ENCODE measurements around the gene SNX32. TPM values are rescaled to one million over a fixed set of nuclear protein-coding genes. Genes with fewer than 3 reads are reported as not detected.

Gene SNX32
- total and polyA plus RNA-seq, 2 of the 13 experiments (the other 11 are each of a cell fraction or from before 2014, with no cell fraction given) = 0.09 to 0.34 TPM

DNA sequence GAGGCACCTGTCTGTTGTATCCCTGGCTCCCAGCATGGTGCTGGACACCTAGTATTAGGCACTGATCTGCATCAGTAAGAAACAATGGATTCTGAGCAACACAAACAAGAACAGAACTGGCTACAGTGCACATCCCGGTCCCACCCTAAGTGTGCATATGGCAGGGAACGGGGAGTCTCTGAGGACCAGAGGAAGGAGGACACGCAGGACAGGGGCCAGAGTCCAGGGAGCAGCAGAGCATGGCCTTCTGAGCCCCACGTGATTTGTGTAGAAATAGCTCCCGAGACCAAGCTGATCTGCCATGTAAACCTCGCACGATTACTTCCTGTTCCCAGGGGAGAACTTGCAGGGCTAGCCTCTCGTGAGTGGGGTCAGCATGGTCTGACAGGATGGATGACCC lies 12.7 kb upstream of the SNX32 start (continued):
- no peak for TF ChIP-seq CAMTA2 (CRISPR knock-in tag; IDR thresholded peaks at IDR 0.05; ENCODE audit: borderline replicate concordance)
- no peak for TF ChIP-seq BRF2 (CRISPR knock-in tag; IDR thresholded peaks at IDR 0.05)
- no peak for TF ChIP-seq ARNT2 (CRISPR knock-in tag; IDR thresholded peaks at IDR 0.05; ENCODE audit: low read depth)
- TF ChIP-seq, protein P1, sequence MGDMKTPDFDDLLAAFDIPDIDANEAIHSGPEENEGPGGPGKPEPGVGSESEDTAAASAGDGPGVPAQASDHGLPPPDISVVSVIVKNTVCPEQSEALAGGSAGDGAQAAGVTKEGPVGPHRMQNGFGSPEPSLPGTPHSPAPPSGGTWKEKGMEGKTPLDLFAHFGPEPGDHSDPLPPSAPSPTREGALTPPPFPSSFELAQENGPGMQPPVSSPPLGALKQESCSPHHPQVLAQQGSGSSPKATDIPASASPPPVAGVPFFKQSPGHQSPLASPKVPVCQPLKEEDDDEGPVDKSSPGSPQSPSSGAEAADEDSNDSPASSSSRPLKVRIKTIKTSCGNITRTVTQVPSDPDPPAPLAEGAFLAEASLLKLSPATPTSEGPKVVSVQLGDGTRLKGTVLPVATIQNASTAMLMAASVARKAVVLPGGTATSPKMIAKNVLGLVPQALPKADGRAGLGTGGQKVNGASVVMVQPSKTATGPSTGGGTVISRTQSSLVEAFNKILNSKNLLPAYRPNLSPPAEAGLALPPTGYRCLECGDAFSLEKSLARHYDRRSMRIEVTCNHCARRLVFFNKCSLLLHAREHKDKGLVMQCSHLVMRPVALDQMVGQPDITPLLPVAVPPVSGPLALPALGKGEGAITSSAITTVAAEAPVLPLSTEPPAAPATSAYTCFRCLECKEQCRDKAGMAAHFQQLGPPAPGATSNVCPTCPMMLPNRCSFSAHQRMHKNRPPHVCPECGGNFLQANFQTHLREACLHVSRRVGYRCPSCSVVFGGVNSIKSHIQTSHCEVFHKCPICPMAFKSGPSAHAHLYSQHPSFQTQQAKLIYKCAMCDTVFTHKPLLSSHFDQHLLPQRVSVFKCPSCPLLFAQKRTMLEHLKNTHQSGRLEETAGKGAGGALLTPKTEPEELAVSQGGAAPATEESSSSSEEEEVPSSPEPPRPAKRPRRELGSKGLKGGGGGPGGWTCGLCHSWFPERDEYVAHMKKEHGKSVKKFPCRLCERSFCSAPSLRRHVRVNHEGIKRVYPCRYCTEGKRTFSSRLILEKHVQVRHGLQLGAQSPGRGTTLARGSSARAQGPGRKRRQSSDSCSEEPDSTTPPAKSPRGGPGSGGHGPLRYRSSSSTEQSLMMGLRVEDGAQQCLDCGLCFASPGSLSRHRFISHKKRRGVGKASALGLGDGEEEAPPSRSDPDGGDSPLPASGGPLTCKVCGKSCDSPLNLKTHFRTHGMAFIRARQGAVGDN (CRISPR knock-in tag; IDR thresholded peaks at IDR 0.05) = peak; percentile 59
- peak; percentile 35; the same call in 1 of the 2 replicates for TF ChIP-seq MTA1 (CRISPR knock-in tag; IDR thresholded peaks at IDR 0.05; ENCODE audit: borderline replicate concordance)
- TF ChIP-seq GPN1 (CRISPR knock-in tag; IDR thresholded peaks at IDR 0.05; ENCODE audit: borderline replicate concordance) = no peak
- TF ChIP-seq SRF (IDR thresholded peaks at IDR 0.05; ENCODE audit: low read depth, low read length) = no peak
- no peak for TF ChIP-seq ZNF788 (CRISPR knock-in tag; IDR thresholded peaks at IDR 0.05; ENCODE audit: borderline replicate concordance)
- TF ChIP-seq JUN (CRISPR knock-in tag; IDR thresholded peaks at IDR 0.05) = no peak
- TF ChIP-seq KDM6A (CRISPR knock-in tag; IDR thresholded peaks at IDR 0.05; ENCODE audit: low read depth) = peak; percentile 20; the same call in 1 of the 2 replicates
- TF ChIP-seq, protein P2, sequence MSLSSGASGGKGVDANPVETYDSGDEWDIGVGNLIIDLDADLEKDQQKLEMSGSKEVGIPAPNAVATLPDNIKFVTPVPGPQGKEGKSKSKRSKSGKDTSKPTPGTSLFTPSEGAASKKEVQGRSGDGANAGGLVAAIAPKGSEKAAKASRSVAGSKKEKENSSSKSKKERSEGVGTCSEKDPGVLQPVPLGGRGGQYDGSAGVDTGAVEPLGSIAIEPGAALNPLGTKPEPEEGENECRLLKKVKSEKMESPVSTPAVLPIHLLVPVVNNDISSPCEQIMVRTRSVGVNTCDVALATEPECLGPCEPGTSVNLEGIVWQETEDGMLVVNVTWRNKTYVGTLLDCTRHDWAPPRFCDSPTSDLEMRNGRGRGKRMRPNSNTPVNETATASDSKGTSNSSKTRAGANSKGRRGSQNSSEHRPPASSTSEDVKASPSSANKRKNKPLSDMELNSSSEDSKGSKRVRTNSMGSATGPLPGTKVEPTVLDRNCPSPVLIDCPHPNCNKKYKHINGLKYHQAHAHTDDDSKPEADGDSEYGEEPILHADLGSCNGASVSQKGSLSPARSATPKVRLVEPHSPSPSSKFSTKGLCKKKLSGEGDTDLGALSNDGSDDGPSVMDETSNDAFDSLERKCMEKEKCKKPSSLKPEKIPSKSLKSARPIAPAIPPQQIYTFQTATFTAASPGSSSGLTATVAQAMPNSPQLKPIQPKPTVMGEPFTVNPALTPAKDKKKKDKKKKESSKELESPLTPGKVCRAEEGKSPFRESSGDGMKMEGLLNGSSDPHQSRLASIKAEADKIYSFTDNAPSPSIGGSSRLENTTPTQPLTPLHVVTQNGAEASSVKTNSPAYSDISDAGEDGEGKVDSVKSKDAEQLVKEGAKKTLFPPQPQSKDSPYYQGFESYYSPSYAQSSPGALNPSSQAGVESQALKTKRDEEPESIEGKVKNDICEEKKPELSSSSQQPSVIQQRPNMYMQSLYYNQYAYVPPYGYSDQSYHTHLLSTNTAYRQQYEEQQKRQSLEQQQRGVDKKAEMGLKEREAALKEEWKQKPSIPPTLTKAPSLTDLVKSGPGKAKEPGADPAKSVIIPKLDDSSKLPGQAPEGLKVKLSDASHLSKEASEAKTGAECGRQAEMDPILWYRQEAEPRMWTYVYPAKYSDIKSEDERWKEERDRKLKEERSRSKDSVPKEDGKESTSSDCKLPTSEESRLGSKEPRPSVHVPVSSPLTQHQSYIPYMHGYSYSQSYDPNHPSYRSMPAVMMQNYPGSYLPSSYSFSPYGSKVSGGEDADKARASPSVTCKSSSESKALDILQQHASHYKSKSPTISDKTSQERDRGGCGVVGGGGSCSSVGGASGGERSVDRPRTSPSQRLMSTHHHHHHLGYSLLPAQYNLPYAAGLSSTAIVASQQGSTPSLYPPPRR (CRISPR knock-in tag; IDR thresholded peaks at IDR 0.05; ENCODE audit: borderline replicate concordance) = no peak
- no peak for TF ChIP-seq KLF6 (CRISPR knock-in tag; IDR thresholded peaks at IDR 0.05)
- TF ChIP-seq THAP9 (CRISPR knock-in tag; IDR thresholded peaks at IDR 0.05; ENCODE audit: borderline replicate concordance) = no peak
